SK-N-SH (cell line): Measurements from ENCODE around the gene ATP8A2. TPM values are rescaled to one million over a fixed set of nuclear protein-coding genes. Genes with fewer than 3 reads are reported as not detected.

ENCODE experiments used
- CTCF ChIA-PET: fragments of 300-600, 350-600 bp; formaldehyde crosslinking; extraction: SDS; loops from one replicate; lab custom pipeline; 2021; lab: Yijun Ruan, JAX
- POLR2A ChIA-PET: fragments of 350-600 bp; sonication (Branson Sonifier 250); formaldehyde crosslinking; extraction: SDS; loops from one replicate; lab custom pipeline; 2020; ENCODE audit warnings: antibody characterized with exemption, inconsistent platforms; lab: Yijun Ruan, JAX
- DNase-seq: peaks from one replicate; pipeline ENCODE4 v3.0.0; 2012
- H2AFZ ChIP-seq: fragments of 200-600 bp; sonication (generic); 2 replicates; pipeline ENCODE4 v1.8.1; 2016; ENCODE audit warnings: antibody characterized with exemption, mild to moderate bottlenecking, low read depth
- H3F3A ChIP-seq: fragments of 200-600 bp; sonication (generic); replicated peaks from 2 replicates; pipeline ENCODE3; 2016; ENCODE audit warnings: antibody characterized with exemption, mild to moderate bottlenecking; ENCODE audit not compliant: insufficient read depth
- H3K27ac ChIP-seq, 2 experiments: fragments of 200-500 bp in 1 of 2; fragments of 200-600 bp in 1 of 2; sonication (Bioruptor generic) in 1 of 2; sonication (generic), shearing (Covaris generic) in 1 of 2; 2 replicates each; pipeline versions ENCODE4 v1.5.1 to v1.6.1; 2014 to 2016; ENCODE audit warnings: low read depth in 2 of 2, inconsistent platforms in 1 of 2, low read length in 1 of 2, mild to moderate bottlenecking in 1 of 2, mixed read lengths in 1 of 2
- H3K27me3 ChIP-seq: fragments of 200-600 bp; sonication (generic), shearing (Covaris generic); 2 replicates; pipeline ENCODE4 v1.6.1; 2016; ENCODE audit warnings: mixed run types; ENCODE audit not compliant: insufficient read depth
- H3K36me3 ChIP-seq, 2 experiments: fragments of 200-500 bp in 1 of 2; fragments of 200-600 bp in 1 of 2; sonication (Bioruptor generic) in 1 of 2; sonication (generic) in 1 of 2; replicated peaks in 1 of 2; 2 replicates each; pipeline versions ENCODE3 to v1.5.1; 2014 to 2016; ENCODE audit warnings: low read length in 1 of 2, mild to moderate bottlenecking in 1 of 2; ENCODE audit not compliant: insufficient read depth in 2 of 2, control insufficient read depth in 1 of 2
- H3K4me1 ChIP-seq, 2 experiments: fragments of 200-500 bp in 1 of 2; fragments of 200-600 bp in 1 of 2; sonication (Bioruptor generic) in 1 of 2; sonication (generic), shearing (Covaris generic) in 1 of 2; 2 replicates each; pipeline versions ENCODE4 v1.5.1 to v1.6.1; 2014 to 2016; ENCODE audit warnings: low read depth in 1 of 2, low read length in 1 of 2, mixed run types in 1 of 2; ENCODE audit not compliant: insufficient read depth in 2 of 2, control insufficient read depth in 1 of 2
- H3K4me2 ChIP-seq: fragments of 200-600 bp; sonication (generic), shearing (Covaris generic); 2 replicates; pipeline ENCODE4 v1.6.1; 2017; ENCODE audit warnings: mixed run types
- H3K4me3 ChIP-seq, 2 experiments: fragments of 200-500 bp in 1 of 2; fragments of 200-600 bp in 1 of 2; sonication (Bioruptor generic) in 1 of 2; sonication (generic), shearing (Covaris generic) in 1 of 2; 2 replicates each; pipeline versions ENCODE4 v1.5.1 to v1.8.1; 2014 to 2016; ENCODE audit warnings: low read depth in 2 of 2, inconsistent platforms in 1 of 2, low read length in 1 of 2, mild to moderate bottlenecking in 1 of 2, mixed read lengths in 1 of 2, moderate library complexity in 1 of 2
- H3K79me2 ChIP-seq: fragments of 200-600 bp; sonication (generic); 2 replicates; pipeline ENCODE4 v1.8.1; 2017; ENCODE audit warnings: mild to moderate bottlenecking; ENCODE audit not compliant: insufficient read depth
- H3K9ac ChIP-seq: fragments of 200-600 bp; sonication (generic); 2 replicates; pipeline ENCODE4 v1.6.1; 2017; ENCODE audit warnings: mixed run types
- H3K9me2 ChIP-seq: fragments of 200-600 bp; sonication (generic); 2 replicates; pipeline ENCODE4 v1.6.1; 2017; ENCODE audit warnings: mixed run types
- H3K9me3 ChIP-seq: fragments of 200-600 bp; sonication (generic); 2 replicates; pipeline ENCODE4 v1.6.1; 2017; ENCODE audit warnings: mixed run types, mild to moderate bottlenecking, moderate library complexity
- H4K20me1 ChIP-seq: fragments of 200-600 bp; sonication (generic); 2 replicates; pipeline ENCODE4 v1.6.1; 2017; ENCODE audit warnings: mild to moderate bottlenecking, mixed run types; ENCODE audit not compliant: insufficient read depth
- CHD2 ChIP-seq: fragments of 150-350 bp; IDR thresholded peaks from 2 replicates; pipeline ENCODE4 v1.6.1; 2018; ENCODE audit warnings: low read length; ENCODE audit not compliant: partially characterized antibody
- EP300 ChIP-seq, 2 experiments: IDR thresholded peaks; 2 replicates each; pipeline versions ENCODE4 v1.4.0 to v1.6.1; 2012; ENCODE audit warnings: borderline replicate concordance in 1 of 2, low read depth in 1 of 2, low read length in 1 of 2
- FOSL2 ChIP-seq: IDR thresholded peaks from 2 replicates; pipeline ENCODE4 v1.4.0; 2012; ENCODE audit warnings: low read depth, mild to moderate bottlenecking, moderate library complexity, borderline replicate concordance
- FOXM1 ChIP-seq: IDR thresholded peaks from 2 replicates; pipeline ENCODE4 v1.4.0; 2012; ENCODE audit warnings: low read depth, mild to moderate bottlenecking
- GABPA ChIP-seq: IDR thresholded peaks from 2 replicates; pipeline ENCODE4 v1.4.0; 2012; ENCODE audit warnings: low read depth, mild to moderate bottlenecking
- POLR2AphosphoS5 ChIP-seq: IDR thresholded peaks from 2 replicates; pipeline ENCODE4 v1.6.1; 2012; ENCODE audit warnings: low read depth, low read length
- RAD21 ChIP-seq: IDR thresholded peaks from 2 replicates; pipeline ENCODE4 v1.6.1; 2012; ENCODE audit warnings: mild to moderate bottlenecking, low read length
- RCOR1 ChIP-seq: fragments of 150-350 bp; IDR thresholded peaks from 2 replicates; pipeline ENCODE4 v1.6.1; 2017; ENCODE audit warnings: antibody characterized with exemption, low read length
- RFX5 ChIP-seq: IDR thresholded peaks from 2 replicates; pipeline ENCODE4 v1.6.1; 2012; ENCODE audit warnings: mild to moderate bottlenecking, improper control_type of control experiment, low read length
- TAF1 ChIP-seq: IDR thresholded peaks from 2 replicates; pipeline ENCODE4 v1.6.1; 2012; ENCODE audit warnings: low read depth, mild to moderate bottlenecking, low read length, moderate library complexity, borderline replicate concordance
- TCF12 ChIP-seq: IDR thresholded peaks from 2 replicates; pipeline ENCODE4 v1.4.0; 2012
- YY1 ChIP-seq: IDR thresholded peaks from 2 replicates; pipeline ENCODE4 v1.4.0; 2012; ENCODE audit warnings: low read depth, mild to moderate bottlenecking
- WGBS: methylation state at CpG from one replicate; pipeline ENCODE4 v1.1.6; 2017; ENCODE audit warnings: low lambda C conversion rate; 5-methylcytosine and 5-hydroxymethylcytosine counted together
- polyA plus RNA-seq, 3 experiments: library from polyadenylated mRNA; depleted of rRNA; stranded (reverse); fragments of >200 nt; gene quantifications; 2 replicates each; pipeline ENCODE4 v1.2.3, GENCODE V29; 2012
- TF ChIP-seq, protein P1 (sequence below): fragments of 150-350 bp; IDR thresholded peaks from 2 replicates; pipeline ENCODE4 v1.6.1; 2017; ENCODE audit warnings: antibody characterized with exemption, low read length, low read depth, borderline replicate concordance
- TF ChIP-seq, protein P2 (sequence below): IDR thresholded peaks from 2 replicates; pipeline ENCODE4 v1.6.1; 2012; ENCODE audit warnings: mild to moderate bottlenecking, low read depth, low read length, moderate library complexity
- TF ChIP-seq, protein P3 (sequence below): IDR thresholded peaks from 2 replicates; pipeline ENCODE4 v1.4.0; 2012; ENCODE audit warnings: low read depth
- TF ChIP-seq, protein P4 (sequence below): IDR thresholded peaks from 2 replicates; pipeline ENCODE4 v1.4.0; 2012; ENCODE audit warnings: low read depth, borderline replicate concordance
- TF ChIP-seq, protein P5 (sequence below): fragments of 200-600 bp; sonication (generic); IDR thresholded peaks from 2 replicates; pipeline ENCODE4 v1.6.1; 2017; ENCODE audit warnings: antibody characterized with exemption, mild to moderate bottlenecking, moderate library complexity

The ATP8A2 gene
- polyA plus RNA-seq, 1 of the 3 experiments (the other 2 are of a cell fraction): 0.02 TPM

DNA sequence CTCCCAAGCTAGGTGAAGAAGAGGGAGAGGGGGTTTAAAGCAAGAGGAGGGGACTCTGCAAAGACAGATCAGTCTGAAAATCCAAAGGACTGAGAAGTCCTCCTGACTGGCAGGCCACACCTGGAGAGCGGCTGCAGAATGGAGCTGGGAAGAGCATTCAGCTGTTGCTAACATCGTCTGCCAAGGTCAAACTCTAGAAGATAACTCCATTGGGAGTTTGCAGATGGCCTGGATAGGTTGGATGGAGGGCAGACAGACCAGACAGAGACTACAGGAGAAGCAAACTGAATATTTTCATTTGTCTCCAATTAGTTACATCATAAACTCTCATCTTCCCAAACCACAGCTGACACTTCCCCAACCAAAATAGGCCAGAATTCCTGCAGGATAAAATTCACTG, 699.9 kb downstream of the ATP8A2 start:
- no peak overlapping the region for H3K9ac ChIP-seq
- H3K36me3 ChIP-seq: no peaks in the 10 kb centered on the region
- H3K9me3 ChIP-seq: no peaks in the 10 kb centered on the region
- POLR2A ChIA-PET: no interaction called here
- 44% methylated on average over 2 of the region's 2 CpGs for WGBS
- H3K27ac ChIP-seq: no peak overlapping the region
- CTCF ChIA-PET: interaction anchor here (1.1 to 8.2 kb wide), 4 partner anchors 10 to 495 kb away, joined by 3 to 97 read pairs (median 5); no protein-coding TSS in a partner anchor
- TF ChIP-seq FOXM1 (no peak), RCOR1 (no peak), GABPA (no peak), TCF12 (no peak), EP300 (IDR thresholded peaks at IDR 0.05; ENCODE audit: borderline replicate concordance in 1 of 2, low read depth in 1 of 2, low read length in 1 of 2) (no peak), RAD21 (no peak), TAF1 (no peak), CHD2 (no peak), POLR2AphosphoS5 (no peak), YY1 (no peak), FOSL2 (no peak), RFX5 (no peak)
- TF ChIP-seq, protein P1, sequence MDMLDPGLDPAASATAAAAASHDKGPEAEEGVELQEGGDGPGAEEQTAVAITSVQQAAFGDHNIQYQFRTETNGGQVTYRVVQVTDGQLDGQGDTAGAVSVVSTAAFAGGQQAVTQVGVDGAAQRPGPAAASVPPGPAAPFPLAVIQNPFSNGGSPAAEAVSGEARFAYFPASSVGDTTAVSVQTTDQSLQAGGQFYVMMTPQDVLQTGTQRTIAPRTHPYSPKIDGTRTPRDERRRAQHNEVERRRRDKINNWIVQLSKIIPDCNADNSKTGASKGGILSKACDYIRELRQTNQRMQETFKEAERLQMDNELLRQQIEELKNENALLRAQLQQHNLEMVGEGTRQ: no peak
- TF ChIP-seq, protein P2, sequence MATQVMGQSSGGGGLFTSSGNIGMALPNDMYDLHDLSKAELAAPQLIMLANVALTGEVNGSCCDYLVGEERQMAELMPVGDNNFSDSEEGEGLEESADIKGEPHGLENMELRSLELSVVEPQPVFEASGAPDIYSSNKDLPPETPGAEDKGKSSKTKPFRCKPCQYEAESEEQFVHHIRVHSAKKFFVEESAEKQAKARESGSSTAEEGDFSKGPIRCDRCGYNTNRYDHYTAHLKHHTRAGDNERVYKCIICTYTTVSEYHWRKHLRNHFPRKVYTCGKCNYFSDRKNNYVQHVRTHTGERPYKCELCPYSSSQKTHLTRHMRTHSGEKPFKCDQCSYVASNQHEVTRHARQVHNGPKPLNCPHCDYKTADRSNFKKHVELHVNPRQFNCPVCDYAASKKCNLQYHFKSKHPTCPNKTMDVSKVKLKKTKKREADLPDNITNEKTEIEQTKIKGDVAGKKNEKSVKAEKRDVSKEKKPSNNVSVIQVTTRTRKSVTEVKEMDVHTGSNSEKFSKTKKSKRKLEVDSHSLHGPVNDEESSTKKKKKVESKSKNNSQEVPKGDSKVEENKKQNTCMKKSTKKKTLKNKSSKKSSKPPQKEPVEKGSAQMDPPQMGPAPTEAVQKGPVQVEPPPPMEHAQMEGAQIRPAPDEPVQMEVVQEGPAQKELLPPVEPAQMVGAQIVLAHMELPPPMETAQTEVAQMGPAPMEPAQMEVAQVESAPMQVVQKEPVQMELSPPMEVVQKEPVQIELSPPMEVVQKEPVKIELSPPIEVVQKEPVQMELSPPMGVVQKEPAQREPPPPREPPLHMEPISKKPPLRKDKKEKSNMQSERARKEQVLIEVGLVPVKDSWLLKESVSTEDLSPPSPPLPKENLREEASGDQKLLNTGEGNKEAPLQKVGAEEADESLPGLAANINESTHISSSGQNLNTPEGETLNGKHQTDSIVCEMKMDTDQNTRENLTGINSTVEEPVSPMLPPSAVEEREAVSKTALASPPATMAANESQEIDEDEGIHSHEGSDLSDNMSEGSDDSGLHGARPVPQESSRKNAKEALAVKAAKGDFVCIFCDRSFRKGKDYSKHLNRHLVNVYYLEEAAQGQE: no peak
- TF ChIP-seq, protein P3, sequence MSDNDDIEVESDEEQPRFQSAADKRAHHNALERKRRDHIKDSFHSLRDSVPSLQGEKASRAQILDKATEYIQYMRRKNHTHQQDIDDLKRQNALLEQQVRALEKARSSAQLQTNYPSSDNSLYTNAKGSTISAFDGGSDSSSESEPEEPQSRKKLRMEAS: no peak
- TF ChIP-seq, protein P4, sequence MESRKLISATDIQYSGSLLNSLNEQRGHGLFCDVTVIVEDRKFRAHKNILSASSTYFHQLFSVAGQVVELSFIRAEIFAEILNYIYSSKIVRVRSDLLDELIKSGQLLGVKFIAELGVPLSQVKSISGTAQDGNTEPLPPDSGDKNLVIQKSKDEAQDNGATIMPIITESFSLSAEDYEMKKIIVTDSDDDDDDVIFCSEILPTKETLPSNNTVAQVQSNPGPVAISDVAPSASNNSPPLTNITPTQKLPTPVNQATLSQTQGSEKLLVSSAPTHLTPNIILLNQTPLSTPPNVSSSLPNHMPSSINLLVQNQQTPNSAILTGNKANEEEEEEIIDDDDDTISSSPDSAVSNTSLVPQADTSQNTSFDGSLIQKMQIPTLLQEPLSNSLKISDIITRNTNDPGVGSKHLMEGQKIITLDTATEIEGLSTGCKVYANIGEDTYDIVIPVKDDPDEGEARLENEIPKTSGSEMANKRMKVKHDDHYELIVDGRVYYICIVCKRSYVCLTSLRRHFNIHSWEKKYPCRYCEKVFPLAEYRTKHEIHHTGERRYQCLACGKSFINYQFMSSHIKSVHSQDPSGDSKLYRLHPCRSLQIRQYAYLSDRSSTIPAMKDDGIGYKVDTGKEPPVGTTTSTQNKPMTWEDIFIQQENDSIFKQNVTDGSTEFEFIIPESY: no peak
- TF ChIP-seq, protein P5, sequence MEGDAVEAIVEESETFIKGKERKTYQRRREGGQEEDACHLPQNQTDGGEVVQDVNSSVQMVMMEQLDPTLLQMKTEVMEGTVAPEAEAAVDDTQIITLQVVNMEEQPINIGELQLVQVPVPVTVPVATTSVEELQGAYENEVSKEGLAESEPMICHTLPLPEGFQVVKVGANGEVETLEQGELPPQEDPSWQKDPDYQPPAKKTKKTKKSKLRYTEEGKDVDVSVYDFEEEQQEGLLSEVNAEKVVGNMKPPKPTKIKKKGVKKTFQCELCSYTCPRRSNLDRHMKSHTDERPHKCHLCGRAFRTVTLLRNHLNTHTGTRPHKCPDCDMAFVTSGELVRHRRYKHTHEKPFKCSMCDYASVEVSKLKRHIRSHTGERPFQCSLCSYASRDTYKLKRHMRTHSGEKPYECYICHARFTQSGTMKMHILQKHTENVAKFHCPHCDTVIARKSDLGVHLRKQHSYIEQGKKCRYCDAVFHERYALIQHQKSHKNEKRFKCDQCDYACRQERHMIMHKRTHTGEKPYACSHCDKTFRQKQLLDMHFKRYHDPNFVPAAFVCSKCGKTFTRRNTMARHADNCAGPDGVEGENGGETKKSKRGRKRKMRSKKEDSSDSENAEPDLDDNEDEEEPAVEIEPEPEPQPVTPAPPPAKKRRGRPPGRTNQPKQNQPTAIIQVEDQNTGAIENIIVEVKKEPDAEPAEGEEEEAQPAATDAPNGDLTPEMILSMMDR: no peak
- no peaks in the 10 kb centered on the region for H3K4me1 ChIP-seq
- H3K9me2 ChIP-seq: no peaks in the 10 kb centered on the region
- no peaks in the 10 kb centered on the region for H4K20me1 ChIP-seq
- H2AFZ ChIP-seq: no peak overlapping the region
- H3K4me2 ChIP-seq: no peak overlapping the region
- no peaks in the 10 kb centered on the region for H3F3A ChIP-seq
- H3K27me3 ChIP-seq: no peaks in the 10 kb centered on the region
- no peak for DNase-seq
- H3K4me3 ChIP-seq: no peak overlapping the region
- H3K79me2 ChIP-seq: no peaks in the 10 kb centered on the region
